K562 (cell line): Measurements from ENCODE around the gene PPP2R2B. TPM values are rescaled to one million over a fixed set of nuclear protein-coding genes. Genes with fewer than 3 reads are reported as not detected.

ENCODE experiments used
- ATAC-seq: fragments of 200-7000 bp; cut with Tn5 transposase; 3 replicates; pipeline ENCODE4 v1.9.1; 2020; ENCODE audit warnings: moderate library complexity
- BruUV-seq: library from RNA; stranded (reverse); fragments of 400-500 nt; replicated peaks from 2 replicates; lab custom pipeline; 2021; lab: Mats Ljungman, UMichigan
- CTCF ChIA-PET: fragments of 300-600 bp; formaldehyde crosslinking; extraction: SDS; loops from one replicate; lab custom pipeline; 2021; ENCODE audit warnings: low intra/inter-chr PET ratio; lab: Yijun Ruan, JAX
- POLR2A ChIA-PET: fragments of 300-600, 350-650 bp; sonication (Branson Sonifier 250); formaldehyde crosslinking; extraction: SDS; loops from one replicate; lab custom pipeline; 2021; ENCODE audit warnings: antibody characterized with exemption, inconsistent platforms; lab: Yijun Ruan, JAX
- DNase-seq, 4 experiments: peaks; one replicate each; pipeline versions ENCODE4 v3.0.0 to v3.0.0-alpha.2; 2011 to 2018; ENCODE audit warnings: low spot score in 3 of 4, mixed read lengths in 3 of 4; ENCODE audit errors: extremely low read depth in 1 of 4
- FAIRE-seq: peaks from 2 replicates; lab custom pipeline; 2011; peaks lifted over from hg19 to GRCh38; lab: Jason Lieb, UNC
- H2AFZ ChIP-seq: 2 replicates; pipeline ENCODE4 v1.6.0; 2011; ENCODE audit warnings: low read depth, low read length, control low read depth, inconsistent platforms
- H3K27ac ChIP-seq: fragments of 200-600 bp; 3 replicates; pipeline ENCODE4 v1.8.0; 2011; ENCODE audit warnings: low read depth, mild to moderate bottlenecking, control low read depth, inconsistent platforms, low read length, moderate library complexity, mixed read lengths; ENCODE audit errors: extremely low read depth
- H3K27me3 ChIP-seq, 2 experiments: fragments of 300-600 bp in 1 of 2; 2 replicates in 1 of 2; 3 replicates in 1 of 2; pipeline versions ENCODE4 v1.6.0 to v1.8.0; 2011; ENCODE audit warnings: inconsistent platforms in 2 of 2, low read length in 2 of 2, mild to moderate bottlenecking in 1 of 2, mixed read lengths in 1 of 2, moderate library complexity in 1 of 2; ENCODE audit not compliant: control insufficient read depth in 2 of 2, insufficient read depth in 2 of 2
- H3K36me3 ChIP-seq: fragments of 300-600 bp; 3 replicates; pipeline ENCODE4 v1.8.0; 2011; ENCODE audit warnings: mild to moderate bottlenecking, low read length, inconsistent platforms; ENCODE audit not compliant: control insufficient read depth, insufficient read depth
- H3K4me1 ChIP-seq, 2 experiments: fragments of 200-600 bp in 1 of 2; replicated peaks in 1 of 2; 2 replicates in 1 of 2; 3 replicates in 1 of 2; pipeline versions ENCODE4 v1.5.1 to v1.8.0; 2011; ENCODE audit warnings: inconsistent platforms in 2 of 2, low read length in 2 of 2, mild to moderate bottlenecking in 1 of 2, mixed read lengths in 1 of 2, moderate library complexity in 1 of 2; ENCODE audit not compliant: control insufficient read depth in 2 of 2, insufficient read depth in 2 of 2
- H3K4me2 ChIP-seq: 2 replicates; pipeline ENCODE4 v1.6.1; 2011; ENCODE audit warnings: low read length, control low read depth, inconsistent platforms, mixed read lengths; ENCODE audit not compliant: insufficient read depth
- H3K4me3 ChIP-seq: fragments of 200-600 bp; sonication (generic), shearing (Covaris generic); 2 replicates; pipeline ENCODE4 v1.5.1; 2016; ENCODE audit warnings: control low read depth, inconsistent platforms
- H3K79me2 ChIP-seq: fragments of 200-600 bp; 3 replicates; pipeline ENCODE4 v1.8.0; 2011; ENCODE audit warnings: low read length, inconsistent platforms; ENCODE audit not compliant: control insufficient read depth, insufficient read depth
- H3K9ac ChIP-seq, 2 experiments: 2 replicates each; pipeline versions ENCODE4 v1.6.0 to v1.6.1; 2011; ENCODE audit warnings: low read depth in 2 of 2, low read length in 2 of 2, control low read depth in 1 of 2, inconsistent platforms in 1 of 2, mild to moderate bottlenecking in 1 of 2, mixed read lengths in 1 of 2; ENCODE audit not compliant: insufficient read depth in 1 of 2
- H3K9me1 ChIP-seq: one replicate; pipeline ENCODE4 v1.6.0; 2011; ENCODE audit warnings: inconsistent platforms, mild to moderate bottlenecking, low read length, moderate library complexity; ENCODE audit not compliant: control insufficient read depth, insufficient read depth
- H3K9me3 ChIP-seq: replicated peaks from 2 replicates; pipeline ENCODE4 v1.5.1; 2011; ENCODE audit warnings: low read depth, low read length, inconsistent platforms; ENCODE audit not compliant: control insufficient read depth, insufficient read depth
- H4K20me1 ChIP-seq: replicated peaks from 2 replicates; pipeline ENCODE4 v1.6.1; 2011; ENCODE audit warnings: low read length, inconsistent platforms, mixed read lengths; ENCODE audit not compliant: control insufficient read depth, insufficient read depth
- BHLHE40 ChIP-seq: IDR thresholded peaks from 2 replicates; pipeline ENCODE4 v1.6.1; 2011; ENCODE audit warnings: low read length, improper control_type of control experiment
- FOXK1 ChIP-seq: sonication (generic); formaldehyde crosslinking; IDR thresholded peaks from 2 replicates; pipeline ENCODE4 v1.8.0; 2022; ENCODE audit warnings: missing genetic modification reagents, mild to moderate bottlenecking, borderline replicate concordance
- GABPB2 ChIP-seq: fragments of 250-450 bp; sonication (Bioruptor Pico); conservative IDR thresholded peaks from 2 replicates; pipeline ENCODE4 v1.5.1; 2021; ENCODE audit warnings: mild to moderate bottlenecking
- JUN ChIP-seq, 2 experiments: sonication (generic) in 1 of 2; formaldehyde crosslinking in 1 of 2; IDR thresholded peaks; 2 replicates each; pipeline versions ENCODE4 v1.6.1 to v1.8.0; 2012 to 2022; ENCODE audit warnings: borderline replicate concordance in 2 of 2, mild to moderate bottlenecking in 2 of 2, improper control_type of control experiment in 1 of 2, low read depth in 1 of 2, low read length in 1 of 2, missing genetic modification reagents in 1 of 2
- RCOR1 ChIP-seq, 2 experiments: IDR thresholded peaks; 2 replicates each; pipeline ENCODE4 v1.6.1; 2012; ENCODE audit warnings: low read depth in 2 of 2, low read length in 2 of 2, borderline replicate concordance in 1 of 2, improper control_type of control experiment in 1 of 2
- SRF ChIP-seq, 2 experiments: fragments of 250-450, 450-650 bp in 1 of 2; sonication (Bioruptor Pico) in 1 of 2; sonication (generic) in 1 of 2; formaldehyde crosslinking; IDR thresholded peaks; 2 replicates each; pipeline versions ENCODE4 v1.5.0 to v1.5.1; 2020 to 2022; ENCODE audit warnings: mild to moderate bottlenecking in 1 of 2, missing genetic modification reagents in 1 of 2
- TSHZ1 ChIP-seq: fragments of 250-450 bp; sonication (Bioruptor Pico); IDR thresholded peaks from 2 replicates; pipeline ENCODE4 v1.4.0; 2020; ENCODE audit warnings: mild to moderate bottlenecking, moderate library complexity
- ZNF133 ChIP-seq: fragments of 250-450 bp; sonication (Bioruptor Pico); IDR thresholded peaks from 2 replicates; pipeline ENCODE4 v1.4.0; 2020; ENCODE audit warnings: mild to moderate bottlenecking
- ZNF57 ChIP-seq: fragments of 450-650 bp; formaldehyde crosslinking; IDR thresholded peaks from 2 replicates; pipeline ENCODE4 v1.4.0; 2020; ENCODE audit warnings: mild to moderate bottlenecking, moderate library complexity
- ZNF584 ChIP-seq: fragments of 200-800 bp; sonication (Bioruptor generic); IDR thresholded peaks from 2 replicates; pipeline ENCODE4 v1.6.1; 2016; ENCODE audit warnings: low read depth, mild to moderate bottlenecking, missing genetic modification characterization, missing compliant biosample characterization
- in situ Hi-C: fragments of 300-500 bp; cut with MboI; formaldehyde crosslinking; loops from 4 replicates; pipeline ENCODE4 v1.15.0; 2018; ENCODE audit warnings: inconsistent platforms, mixed read lengths
- intact Hi-C: fragments of 100-400 bp; cut with micrococcal nuclease; formaldehyde crosslinking; loops from 2 replicates; pipeline ENCODE4 v1.14.2; 2022
- polyA plus RNA-seq, 8 experiments: library from polyadenylated mRNA; depleted of rRNA in 4 of 8; stranded (reverse) in 5 of 8; unstranded in 3 of 8; fragments of >200 nt; fragmentation: Nextera tagmentation in 2 of 8; fragmentation: Illumina TruSeq in 1 of 8; extraction: Ambion mirVana in 2 of 8; extraction: Trizol in 1 of 8; gene quantifications; 2 replicates each; pipeline versions ENCODE4 v1.2.1 to v1.2.3, GENCODE V29; 2011 to 2014; ENCODE audit warnings: inconsistent platforms in 1 of 8, missing spikeins in 1 of 8
- total RNA-seq, 7 experiments: library from RNA; depleted of rRNA in 6 of 7; stranded (reverse); fragments of >200 nt in 6 of 7; fragmentation: Illumina TruSeq in 2 of 7; extraction: Trizol in 2 of 7; gene quantifications; 2 replicates each; pipeline versions ENCODE4 v1.2.1 to v1.2.3, GENCODE V29; 2011 to 2021; ENCODE audit warnings: low replicate concordance in 1 of 7
- TF ChIP-seq, protein P1 (sequence below): fragments of 450-650 bp; IDR thresholded peaks from 2 replicates; pipeline ENCODE4 v1.6.1; 2016; ENCODE audit warnings: low read depth, mild to moderate bottlenecking, moderate library complexity
- TF ChIP-seq, protein P2 (sequence below): sonication (generic); formaldehyde crosslinking; IDR thresholded peaks from 2 replicates; pipeline ENCODE4 v1.8.0; 2022; ENCODE audit warnings: mild to moderate bottlenecking, missing genetic modification reagents
- TF ChIP-seq, protein P3 (sequence below): sonication (generic); formaldehyde crosslinking; IDR thresholded peaks from 2 replicates; pipeline ENCODE4 v1.8.0; 2022; ENCODE audit warnings: missing genetic modification reagents, mild to moderate bottlenecking, moderate library complexity, borderline replicate concordance

PPP2R2B gene
- total and polyA plus RNA-seq, 9 of the 15 experiments (the other 6 are each of a cell fraction or from before 2014, with no cell fraction given), result not detected

GRCh38 chr5:146852089-146852488, 26.5 kb downstream of the PPP2R2B start:
- ATAC-seq, result no peak
- H3K27ac ChIP-seq, result no peak overlapping the region
- CTCF ChIA-PET, result no interaction called here
- TF ChIP-seq, protein P1, sequence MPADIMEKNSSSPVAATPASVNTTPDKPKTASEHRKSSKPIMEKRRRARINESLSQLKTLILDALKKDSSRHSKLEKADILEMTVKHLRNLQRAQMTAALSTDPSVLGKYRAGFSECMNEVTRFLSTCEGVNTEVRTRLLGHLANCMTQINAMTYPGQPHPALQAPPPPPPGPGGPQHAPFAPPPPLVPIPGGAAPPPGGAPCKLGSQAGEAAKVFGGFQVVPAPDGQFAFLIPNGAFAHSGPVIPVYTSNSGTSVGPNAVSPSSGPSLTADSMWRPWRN, result no peak
- TF ChIP-seq ZNF133 (CRISPR knock-in tag), result no peak
- TF ChIP-seq SRF (CRISPR knock-in tag; IDR thresholded peaks at IDR 0.05), result no peak
- TF ChIP-seq FOXK1, result no peak
- TF ChIP-seq, protein P2, sequence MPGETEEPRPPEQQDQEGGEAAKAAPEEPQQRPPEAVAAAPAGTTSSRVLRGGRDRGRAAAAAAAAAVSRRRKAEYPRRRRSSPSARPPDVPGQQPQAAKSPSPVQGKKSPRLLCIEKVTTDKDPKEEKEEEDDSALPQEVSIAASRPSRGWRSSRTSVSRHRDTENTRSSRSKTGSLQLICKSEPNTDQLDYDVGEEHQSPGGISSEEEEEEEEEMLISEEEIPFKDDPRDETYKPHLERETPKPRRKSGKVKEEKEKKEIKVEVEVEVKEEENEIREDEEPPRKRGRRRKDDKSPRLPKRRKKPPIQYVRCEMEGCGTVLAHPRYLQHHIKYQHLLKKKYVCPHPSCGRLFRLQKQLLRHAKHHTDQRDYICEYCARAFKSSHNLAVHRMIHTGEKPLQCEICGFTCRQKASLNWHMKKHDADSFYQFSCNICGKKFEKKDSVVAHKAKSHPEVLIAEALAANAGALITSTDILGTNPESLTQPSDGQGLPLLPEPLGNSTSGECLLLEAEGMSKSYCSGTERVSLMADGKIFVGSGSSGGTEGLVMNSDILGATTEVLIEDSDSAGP, result no peak
- no peak for TF ChIP-seq ZNF584 (CRISPR knock-in tag)
- TF ChIP-seq GABPB2 (CRISPR knock-in tag), result no peak
- TF ChIP-seq BHLHE40, result no peak
- TF ChIP-seq, protein P3, sequence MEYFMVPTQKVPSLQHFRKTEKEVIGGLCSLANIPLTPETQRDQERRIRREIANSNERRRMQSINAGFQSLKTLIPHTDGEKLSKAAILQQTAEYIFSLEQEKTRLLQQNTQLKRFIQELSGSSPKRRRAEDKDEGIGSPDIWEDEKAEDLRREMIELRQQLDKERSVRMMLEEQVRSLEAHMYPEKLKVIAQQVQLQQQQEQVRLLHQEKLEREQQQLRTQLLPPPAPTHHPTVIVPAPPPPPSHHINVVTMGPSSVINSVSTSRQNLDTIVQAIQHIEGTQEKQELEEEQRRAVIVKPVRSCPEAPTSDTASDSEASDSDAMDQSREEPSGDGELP (CRISPR knock-in tag), result no peak
- TF ChIP-seq TSHZ1 (CRISPR knock-in tag), result no peak
- no peak for TF ChIP-seq JUN (IDR thresholded peaks at IDR 0.05; ENCODE audit: borderline replicate concordance, low read depth, low read length)
- TF ChIP-seq JUN (CRISPR knock-in tag; IDR thresholded peaks at IDR 0.05; ENCODE audit: borderline replicate concordance), result no peak
- TF ChIP-seq ZNF57 (CRISPR knock-in tag), result no peak
- no peak for TF ChIP-seq RCOR1 (IDR thresholded peaks at IDR 0.05; ENCODE audit: borderline replicate concordance in 1 of 2, low read depth in 2 of 2, low read length in 2 of 2)

More at GRCh38 chr5:146852089-146852488, 26.5 kb downstream of the PPP2R2B start:
- Histone ChIP-seq H2AFZ (no peak overlapping the region), H3K4me1 (no peaks in the 10 kb centered on the region), H3K79me2 (no peaks in the 10 kb centered on the region), H3K4me3 (no peak overlapping the region), H3K36me3 (no peaks in the 10 kb centered on the region), H3K9me3 (no peaks in the 10 kb centered on the region), H3K9me1 (no peaks in the 10 kb centered on the region), H3K27me3 (no peaks in the 10 kb centered on the region), H4K20me1 (no peaks in the 10 kb centered on the region), H3K4me2 (no peak overlapping the region), H3K9ac (no peak overlapping the region)
- DNase-seq, result no peak
- BruUV-seq, result no TSS peak
- POLR2A ChIA-PET, result no interaction called here
- in situ Hi-C loops (no loop called here), intact Hi-C loops (no loop called here)
- FAIRE-seq, result no peak
